ENCODE data around the gene CCDC3.

- no peak for TF ChIP-seq HDAC2 (IDR thresholded peaks at IDR 0.05)
- no peak for TF ChIP-seq ELK1 (IDR thresholded peaks at IDR 0.05; ENCODE audit: low read depth, low read length)
- no peak for TF ChIP-seq HMGXB4 (CRISPR knock-in tag; IDR thresholded peaks at IDR 0.05; ENCODE audit: borderline replicate concordance)
- TF ChIP-seq SMC3 (IDR thresholded peaks at IDR 0.05), result no peak
- TF ChIP-seq, protein P1, sequence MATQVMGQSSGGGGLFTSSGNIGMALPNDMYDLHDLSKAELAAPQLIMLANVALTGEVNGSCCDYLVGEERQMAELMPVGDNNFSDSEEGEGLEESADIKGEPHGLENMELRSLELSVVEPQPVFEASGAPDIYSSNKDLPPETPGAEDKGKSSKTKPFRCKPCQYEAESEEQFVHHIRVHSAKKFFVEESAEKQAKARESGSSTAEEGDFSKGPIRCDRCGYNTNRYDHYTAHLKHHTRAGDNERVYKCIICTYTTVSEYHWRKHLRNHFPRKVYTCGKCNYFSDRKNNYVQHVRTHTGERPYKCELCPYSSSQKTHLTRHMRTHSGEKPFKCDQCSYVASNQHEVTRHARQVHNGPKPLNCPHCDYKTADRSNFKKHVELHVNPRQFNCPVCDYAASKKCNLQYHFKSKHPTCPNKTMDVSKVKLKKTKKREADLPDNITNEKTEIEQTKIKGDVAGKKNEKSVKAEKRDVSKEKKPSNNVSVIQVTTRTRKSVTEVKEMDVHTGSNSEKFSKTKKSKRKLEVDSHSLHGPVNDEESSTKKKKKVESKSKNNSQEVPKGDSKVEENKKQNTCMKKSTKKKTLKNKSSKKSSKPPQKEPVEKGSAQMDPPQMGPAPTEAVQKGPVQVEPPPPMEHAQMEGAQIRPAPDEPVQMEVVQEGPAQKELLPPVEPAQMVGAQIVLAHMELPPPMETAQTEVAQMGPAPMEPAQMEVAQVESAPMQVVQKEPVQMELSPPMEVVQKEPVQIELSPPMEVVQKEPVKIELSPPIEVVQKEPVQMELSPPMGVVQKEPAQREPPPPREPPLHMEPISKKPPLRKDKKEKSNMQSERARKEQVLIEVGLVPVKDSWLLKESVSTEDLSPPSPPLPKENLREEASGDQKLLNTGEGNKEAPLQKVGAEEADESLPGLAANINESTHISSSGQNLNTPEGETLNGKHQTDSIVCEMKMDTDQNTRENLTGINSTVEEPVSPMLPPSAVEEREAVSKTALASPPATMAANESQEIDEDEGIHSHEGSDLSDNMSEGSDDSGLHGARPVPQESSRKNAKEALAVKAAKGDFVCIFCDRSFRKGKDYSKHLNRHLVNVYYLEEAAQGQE (IDR thresholded peaks at IDR 0.05), result no peak
- TF ChIP-seq, protein P2, sequence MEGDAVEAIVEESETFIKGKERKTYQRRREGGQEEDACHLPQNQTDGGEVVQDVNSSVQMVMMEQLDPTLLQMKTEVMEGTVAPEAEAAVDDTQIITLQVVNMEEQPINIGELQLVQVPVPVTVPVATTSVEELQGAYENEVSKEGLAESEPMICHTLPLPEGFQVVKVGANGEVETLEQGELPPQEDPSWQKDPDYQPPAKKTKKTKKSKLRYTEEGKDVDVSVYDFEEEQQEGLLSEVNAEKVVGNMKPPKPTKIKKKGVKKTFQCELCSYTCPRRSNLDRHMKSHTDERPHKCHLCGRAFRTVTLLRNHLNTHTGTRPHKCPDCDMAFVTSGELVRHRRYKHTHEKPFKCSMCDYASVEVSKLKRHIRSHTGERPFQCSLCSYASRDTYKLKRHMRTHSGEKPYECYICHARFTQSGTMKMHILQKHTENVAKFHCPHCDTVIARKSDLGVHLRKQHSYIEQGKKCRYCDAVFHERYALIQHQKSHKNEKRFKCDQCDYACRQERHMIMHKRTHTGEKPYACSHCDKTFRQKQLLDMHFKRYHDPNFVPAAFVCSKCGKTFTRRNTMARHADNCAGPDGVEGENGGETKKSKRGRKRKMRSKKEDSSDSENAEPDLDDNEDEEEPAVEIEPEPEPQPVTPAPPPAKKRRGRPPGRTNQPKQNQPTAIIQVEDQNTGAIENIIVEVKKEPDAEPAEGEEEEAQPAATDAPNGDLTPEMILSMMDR (IDR thresholded peaks at IDR 0.05), result no peak
- TF ChIP-seq EHMT2 (IDR thresholded peaks at IDR 0.05; ENCODE audit: low read depth), result no peak
- no peak for TF ChIP-seq E2F6 (IDR thresholded peaks at IDR 0.05; ENCODE audit: borderline replicate concordance, low read depth)
- TF ChIP-seq BHLHE40 (IDR thresholded peaks at IDR 0.05; ENCODE audit: low read depth, low read length), result no peak
- TF ChIP-seq MAFK (IDR thresholded peaks at IDR 0.05; ENCODE audit: partially characterized antibody), result no peak
- TF ChIP-seq POLR2A (IDR thresholded peaks at IDR 0.05; ENCODE audit: low read length), result no peak
- no peak for TF ChIP-seq EP300 (IDR thresholded peaks at IDR 0.05)
Measured at GRCh38 chr10:12974491-12975199, 26.9 kb downstream of the CCDC3 start.
